ENCODE measurements around the gene CARD19. TPM values are rescaled to one million over a fixed set of nuclear protein-coding genes. Genes with fewer than 3 reads are reported as not detected.

Gene CARD19
- total and polyA plus RNA-seq, 4 donors = 31.1 to 70.7 (median 48.5) TPM

GRCh38 chr9:93122721-93123221 is 26.8 kb downstream of the CARD19 start:
- WGBS, 2 donors = 95 to 96% methylated on average over 14 of the region's 14 CpGs
- Histone ChIP-seq H3K4me3 (no peak overlapping the region), H3K9me3 (ENCODE audit: control insufficient read depth in 4 of 4, insufficient read depth in 3 of 4, low read length in 3 of 4) (no peaks in the 10 kb centered on the region), H3K36me3 (ENCODE audit: control insufficient read depth in 4 of 4, insufficient read depth in 4 of 4, low read length in 4 of 4) (peaks cover 0 to 28% (median 0%) of the 10 kb centered on the region in 4 donors), H3K9ac (ENCODE audit: insufficient read depth in 1 of 2, low read length in 2 of 2) (no peak overlapping the region), H3K27me3 (ENCODE audit: control insufficient read depth in 3 of 3, insufficient read depth in 3 of 3, low read length in 2 of 3) (no peaks in the 10 kb centered on the region), H3K27ac (ENCODE audit: low read depth in 1 of 2, low read length in 1 of 2) (no peak overlapping the region), H3K4me1 (ENCODE audit: control insufficient read depth in 5 of 5, insufficient read depth in 5 of 5, low read length in 5 of 5) (peaks cover 0 to 22% (median 20%) of the 10 kb centered on the region in 5 donors)
- TF ChIP-seq CTCF (IDR thresholded peaks at IDR 0.05; ENCODE audit: control extremely low read depth, extremely low read depth) = no peak
- ATAC-seq (ENCODE audit: insufficient read depth, low FRiP score) (no peak), DNase-seq (no peak)

DNA sequence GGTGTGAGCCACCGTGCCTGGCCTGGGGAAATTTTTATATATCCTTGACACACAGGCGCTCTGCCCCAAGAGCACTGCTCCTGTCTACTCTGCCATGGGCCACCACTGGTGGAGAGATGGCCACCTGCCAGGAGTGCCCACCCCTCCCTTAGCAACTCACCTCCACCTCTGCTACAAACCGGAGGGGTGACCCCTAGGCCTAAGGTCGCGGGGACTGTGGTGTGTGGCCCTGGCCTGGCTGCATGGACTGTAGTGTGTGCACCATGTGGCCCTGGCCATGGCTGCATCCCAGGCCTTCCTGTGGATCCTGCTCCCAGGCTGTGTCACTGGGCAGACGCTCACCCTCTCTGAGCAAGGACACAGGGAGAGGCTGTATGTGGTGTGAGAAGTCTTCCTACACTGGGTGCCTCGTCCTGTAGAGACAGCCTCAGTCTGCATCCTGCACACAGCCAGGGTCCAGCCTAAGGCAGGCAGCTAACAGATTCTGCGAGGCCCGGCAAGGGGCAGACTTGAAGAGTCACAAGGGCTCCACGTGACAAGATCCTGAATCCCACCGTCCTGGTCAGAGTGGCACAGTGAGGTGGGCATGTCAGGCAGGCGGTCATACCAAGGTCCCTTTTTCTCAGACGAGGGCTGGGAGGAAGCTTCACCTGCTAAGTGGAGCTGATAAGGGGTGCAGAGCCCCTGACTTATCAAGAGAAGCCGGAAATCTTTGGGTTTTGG is 27.7 kb downstream of the CARD19 start:
- Histone ChIP-seq H3K4me3 (no peak overlapping the region), H3K27ac (ENCODE audit: low read depth in 1 of 2, low read length in 1 of 2) (no peak overlapping the region), H3K9ac (ENCODE audit: insufficient read depth in 1 of 2, low read length in 2 of 2) (no peak overlapping the region), H3K36me3 (ENCODE audit: control insufficient read depth in 4 of 4, insufficient read depth in 4 of 4, low read length in 4 of 4) (peaks cover 0 to 28% (median 0%) of the 10 kb centered on the region in 4 donors), H3K4me1 (ENCODE audit: control insufficient read depth in 5 of 5, insufficient read depth in 5 of 5, low read length in 5 of 5) (peaks cover 0 to 22% (median 20%) of the 10 kb centered on the region in 5 donors), H3K9me3 (ENCODE audit: control insufficient read depth in 4 of 4, insufficient read depth in 3 of 4, low read length in 3 of 4) (no peaks in the 10 kb centered on the region), H3K27me3 (ENCODE audit: control insufficient read depth in 3 of 3, insufficient read depth in 3 of 3, low read length in 2 of 3) (no peaks in the 10 kb centered on the region)
- ATAC-seq (ENCODE audit: insufficient read depth, low FRiP score) (no peak), DNase-seq (no peak)
- no peak for TF ChIP-seq CTCF (IDR thresholded peaks at IDR 0.05; ENCODE audit: control extremely low read depth, extremely low read depth)
- 79 to 84% methylated on average over 14 of the region's 14 CpGs for WGBS, 2 donors

DNA sequence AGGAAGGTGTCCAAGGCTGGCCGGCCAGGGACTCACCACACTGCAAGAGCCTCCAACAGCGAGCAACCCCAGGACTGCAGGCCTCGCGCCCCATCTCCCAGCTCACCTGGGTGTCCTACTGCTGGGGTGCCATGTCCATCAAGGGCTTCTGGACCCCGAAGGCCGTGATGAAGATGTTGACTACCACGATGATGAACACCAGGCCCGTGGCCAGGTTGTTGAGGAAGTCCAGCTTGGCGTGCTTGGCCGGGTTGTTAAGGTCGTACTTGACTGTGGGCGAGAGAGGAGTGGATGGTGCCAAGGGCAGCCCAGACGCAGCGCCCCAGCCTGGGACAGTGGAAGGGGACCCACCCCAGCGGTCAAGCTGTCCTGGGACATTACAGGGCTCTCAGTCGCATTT is 28.8 kb downstream of the CARD19 start:
- 89 to 92% methylated on average over 16 of the region's 16 CpGs for WGBS, 2 donors
- no peaks in the 10 kb centered on the region for H3K27me3 ChIP-seq (ENCODE audit: control insufficient read depth in 3 of 3, insufficient read depth in 3 of 3, low read length in 2 of 3)
- ATAC-seq (ENCODE audit: insufficient read depth, low FRiP score) = no peak
- H3K4me1 ChIP-seq (ENCODE audit: control insufficient read depth in 5 of 5, insufficient read depth in 5 of 5, low read length in 5 of 5) = peaks cover 0 to 23% (median 18%) of the 10 kb centered on the region in 5 donors
- no peak for DNase-seq
- H3K9me3 ChIP-seq (ENCODE audit: control insufficient read depth in 4 of 4, insufficient read depth in 3 of 4, low read length in 3 of 4) = no peaks in the 10 kb centered on the region
- no peak overlapping the region for H3K27ac ChIP-seq (ENCODE audit: low read depth in 1 of 2, low read length in 1 of 2)
- H3K36me3 ChIP-seq (ENCODE audit: control insufficient read depth in 4 of 4, insufficient read depth in 4 of 4, low read length in 4 of 4) = peaks cover 0 to 28% (median 0%) of the 10 kb centered on the region in 4 donors
- no peak for TF ChIP-seq CTCF (IDR thresholded peaks at IDR 0.05; ENCODE audit: control extremely low read depth, extremely low read depth)
- H3K4me3 ChIP-seq = no peak overlapping the region
- no peak overlapping the region for H3K9ac ChIP-seq (ENCODE audit: insufficient read depth in 1 of 2, low read length in 2 of 2)

All from lung (tissue), 12 donors.